Endothelial cell of umbilical vein (primary cell): ENCODE measurements around the gene MARVELD2. TPM values are rescaled to one million over a fixed set of nuclear protein-coding genes. Genes with fewer than 3 reads are reported as not detected.

ENCODE experiments used
- BruUV-seq: library from RNA; stranded (reverse); fragments of 400-500 nt; replicated peaks from 2 replicates; lab custom pipeline; 2021; lab: Mats Ljungman, UMichigan
- CTCF ChIA-PET: fragments of 300-600, 350-600 bp; sonication (Branson Sonifier 250); formaldehyde crosslinking; loops from one replicate; lab custom pipeline; 2021; ENCODE audit warnings: antibody characterized with exemption, inconsistent platforms; lab: Charles Lee
- POLR2A ChIA-PET: fragments of 300-600, 350-600 bp; sonication (Branson Sonifier 250); formaldehyde crosslinking; loops from one replicate; lab custom pipeline; 2021; ENCODE audit warnings: antibody characterized with exemption, inconsistent platforms; lab: Charles Lee
- DNase-seq: peaks from one replicate; pipeline ENCODE4 v3.0.0-alpha.2; 2011; ENCODE audit warnings: low read depth, low spot score
- FAIRE-seq: peaks from 2 replicates; lab custom pipeline; 2011; peaks lifted over from hg19 to GRCh38; lab: Jason Lieb, UNC
- H2AFZ ChIP-seq: 2 replicates; pipeline ENCODE4 v1.6.0; 2012; ENCODE audit warnings: low read depth, low read length, control low read depth, inconsistent platforms
- H3K27ac ChIP-seq: 2 replicates; pipeline ENCODE4 v1.5.1; 2011; ENCODE audit warnings: low read depth, mild to moderate bottlenecking, control low read depth, low read length, moderate library complexity; ENCODE audit not compliant: insufficient read depth
- H3K27me3 ChIP-seq, 2 experiments: 2 replicates each; pipeline versions ENCODE4 v1.6.0 to v1.6.1; 2011; ENCODE audit warnings: low read length in 2 of 2, mixed read lengths in 1 of 2; ENCODE audit not compliant: control insufficient read depth in 2 of 2, insufficient read depth in 2 of 2
- H3K36me3 ChIP-seq, 2 experiments: 2 replicates in 1 of 2; 3 replicates in 1 of 2; pipeline ENCODE4 v1.5.1; 2011; ENCODE audit warnings: low read length in 2 of 2, mild to moderate bottlenecking in 1 of 2, moderate library complexity in 1 of 2; ENCODE audit not compliant: control insufficient read depth in 2 of 2, insufficient read depth in 2 of 2; ENCODE audit errors: extremely low read depth in 1 of 2
- H3K4me1 ChIP-seq: 3 replicates; pipeline ENCODE4 v1.5.1; 2011; ENCODE audit warnings: mild to moderate bottlenecking, low read length; ENCODE audit not compliant: control insufficient read depth, insufficient read depth; ENCODE audit errors: extremely low read depth
- H3K4me2 ChIP-seq: 2 replicates; pipeline ENCODE4 v1.6.1; 2011; ENCODE audit warnings: low read length, control low read depth, mixed read lengths; ENCODE audit not compliant: insufficient read depth
- H3K4me3 ChIP-seq, 3 experiments: fragments of 200-600 bp in 1 of 3; sonication (generic), shearing (Covaris generic) in 1 of 3; replicated peaks in 1 of 3; 2 replicates each; pipeline ENCODE4 v1.5.1; 2011 to 2016; ENCODE audit warnings: control low read depth in 3 of 3, low read length in 3 of 3, mild to moderate bottlenecking in 2 of 3, inconsistent platforms in 1 of 3, low read depth in 1 of 3, moderate library complexity in 1 of 3; ENCODE audit not compliant: insufficient read depth in 1 of 3
- H3K79me2 ChIP-seq: 2 replicates; pipeline ENCODE4 v1.6.0; 2012; ENCODE audit warnings: low read length, inconsistent platforms; ENCODE audit not compliant: control insufficient read depth, insufficient read depth
- H3K9ac ChIP-seq: replicated peaks from 2 replicates; pipeline ENCODE3; 2011; ENCODE audit warnings: low read length, control low read depth; ENCODE audit not compliant: insufficient read depth; ENCODE audit errors: extremely low read depth
- H3K9me1 ChIP-seq: replicated peaks from 3 replicates; pipeline ENCODE4 v1.6.0; 2011; ENCODE audit warnings: mild to moderate bottlenecking, low read length; ENCODE audit not compliant: control insufficient read depth, insufficient read depth; ENCODE audit errors: extremely low read depth
- H3K9me3 ChIP-seq: replicated peaks from 2 replicates; pipeline ENCODE4 v1.5.1; 2012; ENCODE audit warnings: low read length, inconsistent platforms; ENCODE audit not compliant: control insufficient read depth, insufficient read depth
- H4K20me1 ChIP-seq: replicated peaks from 2 replicates; pipeline ENCODE3; 2011; ENCODE audit warnings: mild to moderate bottlenecking, low read length; ENCODE audit not compliant: control insufficient read depth, insufficient read depth; ENCODE audit errors: extremely low read depth
- EZH2 ChIP-seq: IDR thresholded peaks from 2 replicates; pipeline ENCODE4 v1.6.1; 2012; ENCODE audit warnings: borderline replicate concordance, low read depth, mild to moderate bottlenecking, moderate library complexity, low read length, inconsistent platforms; ENCODE audit not compliant: severe bottlenecking
- FOS ChIP-seq: IDR thresholded peaks from 2 replicates; pipeline ENCODE4 v1.6.1; 2011; ENCODE audit warnings: mild to moderate bottlenecking, low read length, moderate library complexity, borderline replicate concordance; ENCODE audit not compliant: insufficient read depth
- GATA2 ChIP-seq: IDR thresholded peaks from 2 replicates; pipeline ENCODE4 v1.7.0; 2011; ENCODE audit warnings: low read depth, mild to moderate bottlenecking, moderate library complexity, mixed read lengths, low read length; ENCODE audit not compliant: insufficient read length, insufficient read depth
- JUN ChIP-seq: IDR thresholded peaks from 2 replicates; pipeline ENCODE4 v1.6.1; 2011; ENCODE audit warnings: borderline replicate concordance, low read depth; ENCODE audit not compliant: insufficient read length, insufficient read depth
- MYC ChIP-seq: IDR thresholded peaks from one replicate; pipeline ENCODE4 v1.6.1; 2011; ENCODE audit warnings: mild to moderate bottlenecking, low read depth, low read length
- POLR2A ChIP-seq: IDR thresholded peaks from 2 replicates; pipeline ENCODE4 v1.6.1; 2012; ENCODE audit warnings: low read depth, mild to moderate bottlenecking, control low read depth, low read length
- POLR2AphosphoS5 ChIP-seq: IDR thresholded peaks from 2 replicates; pipeline ENCODE4 v1.6.1; 2012; ENCODE audit warnings: low read depth, mild to moderate bottlenecking, control low read depth, low read length, moderate library complexity; ENCODE audit not compliant: insufficient read depth
- dilution Hi-C: fragments of 300-500 bp; cut with MboI; formaldehyde crosslinking; loops from one replicate; pipeline ENCODE4 v1.15.0; 2019; ENCODE audit warnings: low sequenced_read_pairs; ENCODE audit not compliant: extremely low pct_ligation_motif_present
- intact Hi-C: fragments of 100-400 bp; cut with micrococcal nuclease; formaldehyde crosslinking; loops from one replicate; pipeline ENCODE4 v1.10.0; 2022
- polyA plus RNA-seq, 4 experiments: library from polyadenylated mRNA; depleted of rRNA in 3 of 4; stranded (reverse) in 3 of 4; unstranded in 1 of 4; fragments of >200 nt; gene quantifications; 2 replicates each; pipeline versions ENCODE4 v1.2.1 to v1.2.3, GENCODE V29; 2011 to 2012; ENCODE audit warnings: missing spikeins in 1 of 4
- total RNA-seq: library from RNA; stranded (reverse); gene quantifications from 2 replicates; pipeline ENCODE4 v1.2.3, GENCODE V29; 2021
- TF ChIP-seq, protein P1 (sequence below), 2 donors: IDR thresholded peaks; 1 replicate in 1 of 2; 2 replicates in 1 of 2; pipeline ENCODE4 v1.5.1; 2011; ENCODE audit warnings: low read length in 2 of 2, mild to moderate bottlenecking in 2 of 2, moderate library complexity in 2 of 2, control low read depth in 1 of 2, inconsistent platforms in 1 of 2, low read depth in 1 of 2; ENCODE audit not compliant: insufficient read depth in 1 of 2; ENCODE audit errors: extremely low read depth in 1 of 2
- TF ChIP-seq, protein P2 (sequence below): IDR thresholded peaks from 2 replicates; pipeline ENCODE4 v1.6.1; 2011; ENCODE audit not compliant: insufficient read depth, insufficient read length

MARVELD2 gene
- total and polyA plus RNA-seq, 2 donors (not counting 3 experiments of a cell fraction or from before 2014, with no cell fraction given), result 5.7 to 7.1 TPM

DNA sequence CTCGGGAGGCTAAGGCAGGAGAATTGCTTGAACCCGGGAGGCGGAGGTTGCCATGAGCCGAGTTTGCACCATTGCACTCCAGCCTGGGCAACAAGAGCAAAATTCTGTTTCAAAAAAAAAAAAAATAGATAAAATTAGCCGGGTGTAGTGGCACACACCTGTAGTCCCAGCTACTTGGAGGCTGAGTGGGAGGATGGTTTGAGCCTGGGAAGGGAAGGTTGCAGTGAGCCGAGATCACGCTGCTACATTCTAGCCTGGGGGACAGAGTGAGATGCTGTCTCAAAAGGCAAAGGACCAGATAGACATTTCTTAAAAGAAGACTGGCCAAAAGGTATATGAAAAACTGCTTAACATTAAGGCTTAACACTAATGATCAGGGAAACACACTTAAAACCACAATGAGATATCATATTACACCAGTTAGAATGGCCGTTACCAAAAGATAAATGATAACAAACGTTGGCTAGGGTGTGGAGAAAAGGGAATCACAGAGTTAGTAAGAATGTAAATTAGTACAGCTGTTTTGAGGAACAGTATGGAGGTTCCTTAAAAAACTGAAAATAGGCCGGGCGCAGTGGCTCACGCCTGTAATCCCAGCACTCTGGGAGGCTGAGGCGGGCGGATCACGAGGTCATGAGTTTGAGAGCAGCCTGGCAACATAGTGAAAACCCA lies 10.1 kb upstream of the MARVELD2 start:
- TF ChIP-seq POLR2A, result no peak
- TF ChIP-seq, protein P1, sequence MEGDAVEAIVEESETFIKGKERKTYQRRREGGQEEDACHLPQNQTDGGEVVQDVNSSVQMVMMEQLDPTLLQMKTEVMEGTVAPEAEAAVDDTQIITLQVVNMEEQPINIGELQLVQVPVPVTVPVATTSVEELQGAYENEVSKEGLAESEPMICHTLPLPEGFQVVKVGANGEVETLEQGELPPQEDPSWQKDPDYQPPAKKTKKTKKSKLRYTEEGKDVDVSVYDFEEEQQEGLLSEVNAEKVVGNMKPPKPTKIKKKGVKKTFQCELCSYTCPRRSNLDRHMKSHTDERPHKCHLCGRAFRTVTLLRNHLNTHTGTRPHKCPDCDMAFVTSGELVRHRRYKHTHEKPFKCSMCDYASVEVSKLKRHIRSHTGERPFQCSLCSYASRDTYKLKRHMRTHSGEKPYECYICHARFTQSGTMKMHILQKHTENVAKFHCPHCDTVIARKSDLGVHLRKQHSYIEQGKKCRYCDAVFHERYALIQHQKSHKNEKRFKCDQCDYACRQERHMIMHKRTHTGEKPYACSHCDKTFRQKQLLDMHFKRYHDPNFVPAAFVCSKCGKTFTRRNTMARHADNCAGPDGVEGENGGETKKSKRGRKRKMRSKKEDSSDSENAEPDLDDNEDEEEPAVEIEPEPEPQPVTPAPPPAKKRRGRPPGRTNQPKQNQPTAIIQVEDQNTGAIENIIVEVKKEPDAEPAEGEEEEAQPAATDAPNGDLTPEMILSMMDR (IDR thresholded peaks at IDR 0.05; ENCODE audit: extremely low read depth in 1 of 2, insufficient read depth in 1 of 2, low read depth in 1 of 2, low read length in 2 of 2), result no peak
- TF ChIP-seq FOS, result no peak
- TF ChIP-seq, protein P2, sequence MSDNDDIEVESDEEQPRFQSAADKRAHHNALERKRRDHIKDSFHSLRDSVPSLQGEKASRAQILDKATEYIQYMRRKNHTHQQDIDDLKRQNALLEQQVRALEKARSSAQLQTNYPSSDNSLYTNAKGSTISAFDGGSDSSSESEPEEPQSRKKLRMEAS, result no peak
- no peak for TF ChIP-seq POLR2AphosphoS5
- no peak for TF ChIP-seq GATA2
- no peak for TF ChIP-seq MYC
- no peak for TF ChIP-seq JUN
- TF ChIP-seq EZH2, result no peak
- ChIA-PET CTCF (interaction anchor here (1.1 kb wide), 1 partner anchor 311 kb away, joined by 4 read pairs; no protein-coding TSS in a partner anchor), POLR2A (interaction anchor here (0.7 kb wide), 1 partner anchor 50 kb away, joined by 4 read pairs; no protein-coding TSS in a partner anchor)
- Histone ChIP-seq H3K9me1 (no peaks in the 10 kb centered on the region), H3K27me3 (no peaks in the 10 kb centered on the region), H3K36me3 (no peaks in the 10 kb centered on the region), H3K4me2 (no peak overlapping the region), H4K20me1 (no peaks in the 10 kb centered on the region), H3K27ac (no peak overlapping the region), H2AFZ (no peak overlapping the region), H3K9me3 (no peaks in the 10 kb centered on the region), H3K4me1 (no peaks in the 10 kb centered on the region), H3K79me2 (no peaks in the 10 kb centered on the region), H3K9ac (no peak overlapping the region), H3K4me3 (no peak overlapping the region)
- no TSS peak for BruUV-seq
- no peak for FAIRE-seq
- dilution Hi-C loops, result no loop called here
- no peak for DNase-seq
- intact Hi-C loops, result no loop called here
